Left ventricle myocardium inferior (tissue), 1 donor: Measurements from ENCODE around the gene SLIT3. TPM values are rescaled to one million over a fixed set of nuclear protein-coding genes. Genes with fewer than 3 reads are reported as not detected.

Experiments
- DNase-seq: peaks from one replicate; pipeline ENCODE4 v3.0.0-alpha.2; 2020
- H3K27ac ChIP-seq: fragments of 200-600 bp; replicated peaks from 2 replicates; pipeline ENCODE4 v1.8.0; 2021
- H3K27me3 ChIP-seq: fragments of 200-600 bp; 2 replicates; pipeline ENCODE4 v1.8.0; 2021; ENCODE audit warnings: low read depth
- H3K36me3 ChIP-seq: fragments of 200-600 bp; 2 replicates; pipeline ENCODE4 v1.8.0; 2021
- H3K4me1 ChIP-seq: fragments of 200-600 bp; 2 replicates; pipeline ENCODE4 v1.8.0; 2021
- H3K4me3 ChIP-seq: fragments of 200-600 bp; 2 replicates; pipeline ENCODE4 v1.8.0; 2021; ENCODE audit warnings: mild to moderate bottlenecking, moderate library complexity
- H3K9me3 ChIP-seq: fragments of 200-600 bp; replicated peaks from 2 replicates; pipeline ENCODE4 v1.8.0; 2021
- CTCF ChIP-seq: fragments of 200-600 bp; IDR thresholded peaks from 2 replicates; pipeline ENCODE4 v1.8.0; 2021; ENCODE audit warnings: antibody characterized with exemption, mild to moderate bottlenecking, borderline replicate concordance
- intact Hi-C: fragments of 100-400 bp; cut with micrococcal nuclease; formaldehyde crosslinking; loops from one replicate; pipeline ENCODE4 v1.11.0; 2022
- total RNA-seq: library from RNA; stranded (reverse); fragmentation: NEBNext Ultra II Directional; extraction: Animal tissue kit (Norgen Biotek cat#: 25700); gene quantifications from one replicate; pipeline ENCODE4 v1.2.1, GENCODE V29; 2021
- donor health status: DM: no; HTN: yes; CAD: no; lungs with severe emphysema.

The SLIT3 gene
- total RNA-seq, 1 donor from 2014 or later, result 22.7 TPM

DNA sequence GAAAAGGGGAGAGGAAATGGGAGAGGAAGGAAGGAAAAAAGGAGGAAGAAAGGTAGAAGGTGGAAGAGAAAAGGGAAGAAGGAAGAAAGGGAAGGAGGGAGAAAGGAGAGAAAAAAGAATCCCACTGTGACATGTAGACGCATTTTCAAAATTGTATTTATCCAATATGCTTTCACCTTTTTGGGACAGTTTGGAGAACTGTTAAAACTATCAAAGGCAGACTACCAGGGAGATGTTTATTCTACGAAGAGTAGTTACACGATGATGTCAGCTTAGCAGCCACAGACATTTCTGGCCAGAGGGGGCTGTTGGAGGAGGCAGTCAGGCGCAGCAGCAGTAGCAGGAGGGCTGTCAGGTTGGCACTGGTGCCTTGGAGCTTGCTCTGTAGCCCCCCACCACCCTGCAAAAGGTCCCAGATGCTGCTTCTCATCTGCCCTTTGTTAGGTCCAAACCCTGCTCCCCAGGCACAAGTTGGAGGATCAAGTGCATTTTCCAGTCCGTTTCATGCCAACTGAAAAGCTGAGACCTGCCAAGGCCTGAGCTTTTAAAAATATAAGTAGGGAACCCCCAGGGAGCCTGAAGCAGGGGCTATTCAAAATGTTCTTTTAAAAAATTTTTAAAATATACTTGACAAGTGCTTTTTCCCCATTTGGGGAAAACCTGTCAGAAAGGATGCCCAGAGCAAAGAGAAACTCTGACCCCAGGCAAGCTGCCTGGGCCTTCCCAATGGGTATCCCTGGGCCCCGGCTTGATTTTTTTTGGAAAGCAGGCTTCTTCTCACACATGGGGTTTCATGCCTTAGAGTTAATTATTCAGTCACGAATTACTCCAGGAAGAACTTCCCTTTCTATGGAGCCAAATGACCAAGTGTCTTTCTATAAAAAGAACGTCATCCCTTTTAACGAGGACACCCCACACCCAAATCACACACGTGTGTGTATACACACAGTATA, 203.3 kb downstream of the SLIT3 start:
- Histone ChIP-seq H3K9me3 (no peaks in the 10 kb centered on the region), H3K27me3 (no peaks in the 10 kb centered on the region), H3K27ac (peak overlapping the region; percentile 27), H3K4me3 (no peak overlapping the region), H3K4me1 (peaks cover 23% of the 10 kb centered on the region), H3K36me3 (no peaks in the 10 kb centered on the region)
- intact Hi-C loops, result no loop called here
- no peak for DNase-seq
- no peak for TF ChIP-seq CTCF

DNA sequence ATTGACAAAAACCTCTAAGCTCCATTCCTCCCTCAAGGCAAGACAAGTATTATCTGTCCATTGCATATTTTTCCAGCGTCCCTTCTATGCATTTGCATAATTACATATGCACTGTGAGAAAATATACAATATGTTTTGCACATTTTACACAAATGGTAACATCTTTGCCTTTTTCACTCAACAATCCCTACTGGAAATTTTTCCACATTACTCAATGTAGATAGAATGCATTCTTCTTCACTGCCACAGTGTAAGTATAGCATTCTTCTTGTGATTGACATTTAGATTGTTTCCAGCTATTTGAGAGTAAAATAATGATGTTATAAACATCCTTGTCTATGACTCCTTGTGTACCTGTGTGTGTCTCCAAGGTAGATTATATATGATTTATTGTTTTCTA, 205.0 kb downstream of the SLIT3 start:
- Histone ChIP-seq H3K9me3 (peaks cover under 1% of the 10 kb centered on the region), H3K36me3 (no peaks in the 10 kb centered on the region), H3K27me3 (no peaks in the 10 kb centered on the region), H3K4me3 (no peak overlapping the region), H3K27ac (no peak overlapping the region), H3K4me1 (peaks cover 23% of the 10 kb centered on the region)
- DNase-seq, result no peak
- no peak for TF ChIP-seq CTCF
- intact Hi-C loops, result no loop called here

- Histone ChIP-seq H3K27ac (no peak overlapping the region), H3K4me3 (no peak overlapping the region), H3K9me3 (peaks cover 5% of the 10 kb centered on the region), H3K36me3 (no peaks in the 10 kb centered on the region), H3K27me3 (no peaks in the 10 kb centered on the region), H3K4me1 (peaks cover 22% of the 10 kb centered on the region)
- no peak for DNase-seq
- no peak for TF ChIP-seq CTCF
- intact Hi-C loops, result no loop called here
Measured at GRCh38 chr5:169095410-169095960, 205.5 kb downstream of the SLIT3 start.

- no peaks in the 10 kb centered on the region for H3K36me3 ChIP-seq
- no peak for DNase-seq
- H3K9me3 ChIP-seq, result peaks cover 10% of the 10 kb centered on the region
- H3K27ac ChIP-seq, result no peak overlapping the region
- TF ChIP-seq CTCF, result no peak
- intact Hi-C loops, result no loop called here
- H3K27me3 ChIP-seq, result no peaks in the 10 kb centered on the region
- no peak overlapping the region for H3K4me3 ChIP-seq
- H3K4me1 ChIP-seq, result peaks cover 15% of the 10 kb centered on the region
Measured at GRCh38 chr5:169094586-169095409, 206.1 kb downstream of the SLIT3 start.

- Histone ChIP-seq H3K4me1 (no peaks in the 10 kb centered on the region), H3K9me3 (peaks cover 10% of the 10 kb centered on the region), H3K36me3 (no peaks in the 10 kb centered on the region), H3K4me3 (no peak overlapping the region), H3K27me3 (no peaks in the 10 kb centered on the region), H3K27ac (no peak overlapping the region)
- no peak for DNase-seq
- intact Hi-C loops, result no loop called here
- no peak for TF ChIP-seq CTCF
Measured at GRCh38 chr5:169091396-169091980, 209.5 kb downstream of the SLIT3 start.
